Stimulated activated CD8-positive, alpha-beta memory T cell treated with anti-CD3 and anti-CD28 coated beads, Interleukin-4, amount 100 ng/mL, for 4 hours (primary cell): ENCODE data around the gene EPHX1.

Source experiments
- DNase-seq, 2 donors: peaks; one replicate each; pipeline ENCODE4 v3.0.0-alpha.2; 2020; ENCODE audit warnings: low read depth in 2 of 2, low spot score in 1 of 2

EPHX1 gene

GRCh38 chr1:225860876-225861441 is 51.0 kb downstream of the EPHX1 start:
- no peak for DNase-seq

- DNase-seq: no peak
Observed at GRCh38 chr1:225861834-225862580, 52.1 kb downstream of the EPHX1 start.

GRCh38 chr1:225862581-225862950 is 52.6 kb downstream of the EPHX1 start:
- no peak for DNase-seq

- DNase-seq: no peak
Observed at GRCh38 chr1:225863167-225863566, 53.2 kb downstream of the EPHX1 start.

GRCh38 chr1:225865514-225865913 is 55.6 kb downstream of the EPHX1 start:
- DNase-seq: no peak

- peak; percentile 49 to 69 for DNase-seq
Observed at GRCh38 chr1:225866061-225866837, 56.3 kb downstream of the EPHX1 start.

- DNase-seq: no peak
Observed at GRCh38 chr1:225866981-225867380, 57.1 kb downstream of the EPHX1 start.

GRCh38 chr1:225868631-225869330 is 58.9 kb downstream of the EPHX1 start:
- no peak for DNase-seq

- no peak for DNase-seq
Observed at GRCh38 chr1:225870911-225871310, 61.0 kb downstream of the EPHX1 start.

- no peak for DNase-seq
Observed at GRCh38 chr1:225871359-225872074, 61.6 kb downstream of the EPHX1 start.

- DNase-seq: no peak
Observed at GRCh38 chr1:225872075-225872430, 62.1 kb downstream of the EPHX1 start.

GRCh38 chr1:225873281-225873850 is 63.4 kb downstream of the EPHX1 start:
- no peak for DNase-seq

GRCh38 chr1:225874431-225874830 is 64.5 kb downstream of the EPHX1 start:
- DNase-seq: no peak

GRCh38 chr1:225875044-225875815 is 65.3 kb downstream of the EPHX1 start:
- no peak for DNase-seq

GRCh38 chr1:225876900-225877510 is 67.1 kb downstream of the EPHX1 start:
- no peak for DNase-seq

GRCh38 chr1:225877580-225877979 is 67.7 kb downstream of the EPHX1 start:
- DNase-seq: no peak

- no peak for DNase-seq
Observed at GRCh38 chr1:225878282-225878681, 68.4 kb downstream of the EPHX1 start.

- no peak for DNase-seq
Observed at GRCh38 chr1:225879521-225880221, 69.7 kb downstream of the EPHX1 start.

- no peak for DNase-seq
Observed at GRCh38 chr1:225880222-225880588, 70.3 kb downstream of the EPHX1 start.
